ENCODE data around the gene ORAI2. TPM values are rescaled to one million over a fixed set of nuclear protein-coding genes. Genes with fewer than 3 reads are reported as not detected.

The ORAI2 gene
- total RNA-seq, 1 donor, result 40.6 TPM

DNA sequence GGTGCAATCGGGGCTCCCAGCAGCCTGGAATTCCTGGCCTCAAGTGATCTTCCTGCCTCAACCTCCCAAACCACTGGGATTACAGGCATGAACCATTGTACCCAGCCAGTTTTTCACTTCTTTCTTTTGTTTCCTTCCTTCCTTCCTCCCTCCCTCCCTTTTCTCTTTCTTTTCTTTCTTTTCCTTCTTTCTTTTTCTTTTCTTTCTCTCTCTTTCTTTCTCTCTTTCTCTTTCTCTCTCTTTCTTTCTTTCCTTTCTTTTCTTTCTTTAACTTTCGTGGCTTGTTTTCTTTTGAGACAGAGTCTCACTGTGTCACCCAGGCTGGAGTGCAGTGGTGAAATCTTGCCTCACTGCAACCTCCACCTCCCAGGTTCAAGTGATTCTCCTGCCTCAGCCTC lies 12.3 kb downstream of the ORAI2 start:
- TF ChIP-seq, protein P1, sequence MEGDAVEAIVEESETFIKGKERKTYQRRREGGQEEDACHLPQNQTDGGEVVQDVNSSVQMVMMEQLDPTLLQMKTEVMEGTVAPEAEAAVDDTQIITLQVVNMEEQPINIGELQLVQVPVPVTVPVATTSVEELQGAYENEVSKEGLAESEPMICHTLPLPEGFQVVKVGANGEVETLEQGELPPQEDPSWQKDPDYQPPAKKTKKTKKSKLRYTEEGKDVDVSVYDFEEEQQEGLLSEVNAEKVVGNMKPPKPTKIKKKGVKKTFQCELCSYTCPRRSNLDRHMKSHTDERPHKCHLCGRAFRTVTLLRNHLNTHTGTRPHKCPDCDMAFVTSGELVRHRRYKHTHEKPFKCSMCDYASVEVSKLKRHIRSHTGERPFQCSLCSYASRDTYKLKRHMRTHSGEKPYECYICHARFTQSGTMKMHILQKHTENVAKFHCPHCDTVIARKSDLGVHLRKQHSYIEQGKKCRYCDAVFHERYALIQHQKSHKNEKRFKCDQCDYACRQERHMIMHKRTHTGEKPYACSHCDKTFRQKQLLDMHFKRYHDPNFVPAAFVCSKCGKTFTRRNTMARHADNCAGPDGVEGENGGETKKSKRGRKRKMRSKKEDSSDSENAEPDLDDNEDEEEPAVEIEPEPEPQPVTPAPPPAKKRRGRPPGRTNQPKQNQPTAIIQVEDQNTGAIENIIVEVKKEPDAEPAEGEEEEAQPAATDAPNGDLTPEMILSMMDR (IDR thresholded peaks at IDR 0.05; ENCODE audit: insufficient read depth, low read depth, low read length), result no peak
- no peak overlapping the region for H3K4me3 ChIP-seq (ENCODE audit: low read depth, low read length)
- DNase-seq (ENCODE audit: low read depth), result no peak

DNA sequence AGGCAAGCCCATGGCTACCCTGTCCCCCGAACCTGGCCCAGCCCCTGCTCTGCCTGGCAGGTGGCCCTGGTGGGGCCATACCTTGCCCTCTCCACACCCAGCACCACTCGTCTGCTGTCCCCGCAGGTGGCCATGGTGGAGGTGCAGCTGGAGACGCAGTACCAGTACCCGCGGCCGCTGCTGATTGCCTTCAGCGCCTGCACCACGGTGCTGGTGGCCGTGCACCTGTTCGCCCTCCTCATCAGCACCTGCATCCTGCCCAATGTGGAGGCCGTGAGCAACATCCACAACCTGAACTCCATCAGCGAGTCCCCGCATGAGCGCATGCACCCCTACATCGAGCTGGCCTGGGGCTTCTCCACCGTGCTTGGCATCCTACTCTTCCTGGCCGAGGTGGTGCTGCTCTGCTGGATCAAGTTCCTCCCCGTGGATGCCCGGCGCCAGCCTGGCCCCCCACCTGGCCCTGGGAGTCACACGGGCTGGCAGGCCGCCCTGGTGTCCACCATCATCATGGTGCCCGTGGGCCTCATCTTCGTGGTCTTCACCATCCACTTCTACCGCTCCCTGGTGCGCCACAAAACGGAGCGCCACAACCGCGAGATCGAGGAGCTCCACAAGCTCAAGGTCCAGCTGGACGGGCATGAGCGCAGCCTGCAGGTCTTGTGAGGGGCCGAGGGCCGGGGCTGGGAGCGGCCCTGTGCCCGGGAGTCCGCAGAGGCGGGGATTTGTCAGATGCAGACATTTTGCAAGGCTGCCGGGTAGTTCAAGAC lies 13.2 kb downstream of the ORAI2 start:
- TF ChIP-seq, protein P1 (IDR thresholded peaks at IDR 0.05; ENCODE audit: insufficient read depth, low read depth, low read length), result no peak
- no peak for DNase-seq (ENCODE audit: low read depth)
- H3K4me3 ChIP-seq (ENCODE audit: low read depth, low read length), result no peak overlapping the region

DNA sequence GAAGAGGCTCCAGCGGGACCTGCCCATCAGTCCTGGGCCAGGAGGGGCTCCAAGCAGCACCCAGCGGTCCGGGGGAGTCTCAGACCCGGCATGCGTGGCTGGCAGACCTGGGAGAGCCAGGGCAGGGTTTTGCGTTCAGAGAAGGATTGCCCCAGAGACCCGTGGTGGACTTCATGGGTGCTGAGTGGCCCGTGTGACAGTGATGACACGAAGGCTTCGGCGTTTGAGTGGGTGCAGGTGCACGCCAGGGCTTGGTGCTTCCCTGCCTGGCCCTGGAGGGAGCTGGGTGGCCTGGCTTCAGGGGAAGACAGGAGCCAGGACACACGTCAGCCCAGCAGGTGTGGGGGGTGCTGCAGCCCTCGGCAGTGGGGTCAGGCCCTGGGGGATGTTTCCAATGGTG lies 13.9 kb downstream of the ORAI2 start:
- H3K4me3 ChIP-seq (ENCODE audit: low read depth, low read length), result no peak overlapping the region
- DNase-seq (ENCODE audit: low read depth), result no peak
- TF ChIP-seq, protein P1 (IDR thresholded peaks at IDR 0.05; ENCODE audit: insufficient read depth, low read depth, low read length), result no peak

DNA sequence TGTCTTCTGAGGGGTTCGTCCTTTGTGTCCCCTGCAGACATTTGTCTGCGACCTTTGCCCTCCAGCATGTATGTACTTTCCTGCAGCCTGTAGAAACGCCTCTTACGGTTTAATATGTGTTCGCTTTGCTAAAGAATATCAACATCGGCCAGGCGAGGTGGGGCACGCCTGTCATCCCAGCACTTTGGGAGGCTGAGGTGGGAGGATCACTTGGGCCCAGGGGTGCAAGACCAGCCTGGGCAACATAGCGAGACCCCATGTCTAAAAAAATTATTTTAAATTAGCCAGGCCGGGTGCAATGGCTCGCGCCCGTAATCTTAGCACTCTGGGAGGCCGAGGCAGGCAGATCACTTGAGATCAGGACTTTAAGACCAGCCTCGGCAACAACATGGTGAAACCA lies 15.8 kb downstream of the ORAI2 start:
- no peak overlapping the region for H3K4me3 ChIP-seq (ENCODE audit: low read depth, low read length)
- TF ChIP-seq, protein P1 (IDR thresholded peaks at IDR 0.05; ENCODE audit: insufficient read depth, low read depth, low read length), result no peak
- no peak for DNase-seq (ENCODE audit: low read depth)

DNA sequence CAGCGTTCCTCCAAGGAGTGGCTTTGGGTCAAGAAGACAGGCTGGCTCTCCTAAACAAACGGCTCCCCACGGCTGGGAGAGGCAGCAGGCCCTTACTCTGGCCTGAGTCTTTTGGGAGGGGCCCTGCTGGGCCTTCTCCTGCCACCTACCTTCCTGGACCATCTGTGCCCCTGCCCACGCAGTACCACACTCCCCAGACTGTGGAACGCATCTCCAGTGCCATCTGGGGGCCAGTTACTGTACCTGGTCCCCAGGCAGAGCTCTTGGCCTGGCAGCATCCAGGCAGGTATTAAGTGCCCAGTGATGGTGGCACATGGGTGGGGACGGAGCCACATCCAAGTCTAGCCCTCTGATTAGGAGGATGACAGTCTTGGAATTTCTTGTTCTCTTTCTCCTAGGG lies 16.9 kb downstream of the ORAI2 start:
- TF ChIP-seq, protein P1 (IDR thresholded peaks at IDR 0.05; ENCODE audit: insufficient read depth, low read depth, low read length), result no peak
- H3K4me3 ChIP-seq (ENCODE audit: low read depth, low read length), result no peak overlapping the region
- DNase-seq (ENCODE audit: low read depth), result no peak

DNA sequence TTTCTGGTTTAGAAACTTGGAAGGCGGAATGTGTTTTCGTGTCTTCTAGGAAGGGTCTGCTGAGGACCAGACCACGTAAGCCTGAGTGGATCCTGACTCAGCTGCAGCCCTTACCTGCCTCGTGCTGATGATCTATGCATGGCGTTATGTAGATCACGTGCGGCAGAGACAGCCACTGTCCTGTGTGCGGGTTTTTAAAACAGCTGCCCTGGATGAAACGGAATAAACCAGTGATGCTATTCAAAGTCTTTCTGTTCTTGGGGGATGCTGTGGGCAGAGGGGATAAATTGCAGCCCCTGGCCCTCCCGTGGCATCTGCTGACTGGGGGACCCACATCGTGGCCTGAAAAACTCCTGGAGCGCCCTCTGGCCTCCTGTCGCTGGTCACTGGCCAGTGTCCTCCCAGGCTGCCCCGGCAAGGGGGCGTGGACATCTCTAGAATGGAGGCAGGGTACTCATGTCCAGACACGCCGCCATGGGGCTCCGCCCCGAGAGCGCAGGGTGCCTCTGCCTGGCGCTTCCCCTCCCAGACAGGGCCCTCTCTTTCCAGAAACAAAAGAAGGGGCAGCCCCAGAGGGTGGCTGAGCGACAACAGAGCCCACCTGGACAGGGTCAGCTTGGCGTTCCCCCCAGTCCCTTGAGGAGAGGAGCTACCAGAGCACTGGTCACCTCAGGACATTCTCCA lies 18.1 kb downstream of the ORAI2 start:
- TF ChIP-seq, protein P1 (IDR thresholded peaks at IDR 0.05; ENCODE audit: insufficient read depth, low read depth, low read length), result no peak
- peak; percentile 23 for DNase-seq (ENCODE audit: low read depth)
- no peak overlapping the region for H3K4me3 ChIP-seq (ENCODE audit: low read depth, low read length)
